ENCODE measurements around the gene MACF1. TPM values are rescaled to one million over a fixed set of nuclear protein-coding genes. Genes with fewer than 3 reads are reported as not detected.
"Not testable (repeated sequence)": the region's sequence is repeated elsewhere in the genome, so short reads cannot be mapped to it uniquely, and the experiment has no call there.

MACF1 gene
- total RNA-seq, 4 donors from 2014 or later = 187 to 436 (median 261) TPM

DNA sequence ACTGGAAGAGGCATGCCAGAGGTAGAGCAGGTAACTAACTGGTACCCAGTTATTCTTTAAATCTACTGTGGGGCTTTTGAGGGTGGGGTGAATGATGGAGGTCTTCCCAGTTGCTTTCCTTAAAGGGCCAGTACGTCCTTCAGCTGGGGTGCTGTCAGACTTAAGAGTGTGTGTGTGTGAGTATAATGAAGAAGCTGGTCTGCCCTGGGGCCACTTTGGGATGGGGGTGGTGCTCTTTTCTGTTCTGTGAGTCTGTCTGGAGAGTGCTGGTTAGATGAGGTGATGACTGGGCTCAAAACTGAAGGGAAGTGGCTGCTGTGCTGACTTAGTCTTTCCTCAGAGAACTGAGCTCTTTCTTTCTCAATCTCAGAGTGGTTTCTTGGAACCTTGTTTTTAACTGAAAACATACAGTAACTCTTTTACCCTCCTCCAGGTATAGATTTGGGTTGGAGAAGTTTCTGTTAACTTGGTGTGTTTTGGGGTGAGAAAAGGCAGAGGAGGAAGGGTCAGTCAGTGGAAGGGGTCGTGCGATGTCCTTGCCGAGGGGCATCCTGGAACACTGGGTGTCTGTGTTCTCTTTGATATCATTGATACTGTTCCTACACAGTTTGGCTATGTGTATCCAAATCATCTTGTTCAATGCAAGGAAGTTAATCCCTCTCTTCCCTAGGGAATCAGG, 746 bp downstream of the MACF1 start:
- Histone ChIP-seq H3K4me3 (peak overlapping the region; percentile 20 to 42 (median 34)), H3K4me1 (peaks cover 0 to 8% (median 2%) of the 10 kb centered on the region in 4 donors), H3K27ac (peak overlapping the region; percentile 71 to 95 (median 88)), H3K9me3 (no peaks in the 10 kb centered on the region), H3K27me3 (no peaks in the 10 kb centered on the region), H3K36me3 (no peaks in the 10 kb centered on the region)
- TF ChIP-seq CTCF (IDR thresholded peaks at IDR 0.05) (no peak), POLR2A (IDR thresholded peaks at IDR 0.05) (peak in 1 of 2 donors; percentile 14)
- DNase-seq = peak in 1 of 3 donors; percentile 68

DNA sequence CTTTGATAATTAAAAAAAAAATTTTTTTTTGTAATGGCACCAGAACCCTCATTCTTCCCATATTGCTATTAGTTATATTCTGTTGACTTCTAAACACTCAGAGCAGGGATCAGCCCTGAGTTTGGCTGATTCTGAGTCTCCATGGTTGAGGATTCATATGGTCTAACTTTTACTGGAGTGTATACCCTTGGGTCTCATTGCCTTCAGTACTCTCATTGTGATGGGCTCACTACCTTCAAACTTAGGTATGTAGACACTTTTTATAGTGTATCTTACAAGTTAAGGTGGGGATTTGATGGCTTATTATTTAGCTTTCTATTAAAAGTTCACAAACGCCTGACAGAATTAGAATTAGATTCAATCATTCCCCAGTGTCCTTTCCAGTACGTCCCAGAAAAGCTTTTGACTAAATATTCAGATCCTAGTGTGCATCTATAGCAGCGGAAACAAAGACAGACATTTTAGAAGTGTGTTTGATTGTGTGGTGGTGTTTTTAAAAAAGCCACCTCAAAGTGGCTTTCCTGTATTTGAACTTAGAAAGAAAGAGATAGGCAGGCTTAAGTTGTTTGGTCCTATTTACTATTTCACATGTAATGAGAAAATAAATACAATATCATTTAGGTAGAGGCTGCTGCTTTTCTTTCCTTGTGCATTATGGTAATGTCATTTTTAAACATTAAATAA, 1.4 kb downstream of the MACF1 start:
- Histone ChIP-seq H3K27me3 (no peaks in the 10 kb centered on the region), H3K9me3 (no peaks in the 10 kb centered on the region), H3K27ac (peak overlapping the region; percentile 71 to 95 (median 88)), H3K36me3 (no peaks in the 10 kb centered on the region), H3K4me3 (peak overlapping the region in 3 of 4 donors; percentile 20 to 42 (median 42)), H3K4me1 (peaks cover 0 to 8% (median 2%) of the 10 kb centered on the region in 4 donors)
- DNase-seq = no peak
- TF ChIP-seq CTCF (IDR thresholded peaks at IDR 0.05) (no peak), POLR2A (IDR thresholded peaks at IDR 0.05) (no peak)

DNA sequence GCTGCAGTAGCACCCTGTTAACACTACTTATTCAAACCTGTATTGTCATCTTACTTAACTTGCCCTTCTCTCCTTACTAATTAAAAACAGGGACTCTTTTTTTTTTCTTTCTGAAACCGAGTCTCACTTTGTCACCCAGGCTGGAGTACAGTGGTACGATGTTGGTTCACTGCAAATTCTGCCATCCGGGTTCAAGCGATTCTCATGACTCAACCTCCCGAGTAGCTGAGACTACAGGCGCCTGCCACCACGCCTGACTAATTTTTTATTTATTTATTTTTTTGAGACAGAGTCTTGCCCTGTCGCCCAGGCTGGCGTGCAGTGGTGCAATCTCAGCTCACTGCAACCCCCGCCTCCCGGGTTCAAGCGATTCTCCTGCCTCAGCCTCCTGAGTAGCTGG, 3.9 kb downstream of the MACF1 start:
- H3K4me1 ChIP-seq = peaks cover 0 to 11% (median 2%) of the 10 kb centered on the region in 4 donors
- not testable (repeated sequence) for H3K4me3 ChIP-seq, H3K9me3 ChIP-seq, H3K27ac ChIP-seq, DNase-seq, H3K36me3 ChIP-seq, H3K27me3 ChIP-seq

DNA sequence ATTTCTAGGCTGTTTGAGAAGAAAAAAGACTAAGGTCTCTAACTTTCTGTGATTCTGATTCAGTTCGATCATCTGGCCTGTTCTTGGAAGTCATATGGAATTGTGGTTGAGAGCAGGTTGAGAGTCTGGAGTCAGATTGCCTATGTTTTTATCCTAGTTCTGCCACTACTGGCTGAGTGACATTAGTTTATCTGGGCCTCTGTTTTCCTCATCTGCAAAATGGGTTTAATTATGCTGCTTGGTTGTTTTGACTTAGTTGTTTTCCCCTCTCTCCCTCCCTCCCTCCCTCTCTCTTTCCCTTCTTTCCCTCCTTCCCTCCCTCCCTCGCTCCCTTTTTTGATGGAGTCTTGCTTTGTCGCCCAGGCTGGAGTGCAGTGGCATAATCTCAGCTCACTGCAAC, 6.2 kb downstream of the MACF1 start:
- H3K4me1 ChIP-seq = peaks cover 0 to 26% (median 4%) of the 10 kb centered on the region in 4 donors

DNA sequence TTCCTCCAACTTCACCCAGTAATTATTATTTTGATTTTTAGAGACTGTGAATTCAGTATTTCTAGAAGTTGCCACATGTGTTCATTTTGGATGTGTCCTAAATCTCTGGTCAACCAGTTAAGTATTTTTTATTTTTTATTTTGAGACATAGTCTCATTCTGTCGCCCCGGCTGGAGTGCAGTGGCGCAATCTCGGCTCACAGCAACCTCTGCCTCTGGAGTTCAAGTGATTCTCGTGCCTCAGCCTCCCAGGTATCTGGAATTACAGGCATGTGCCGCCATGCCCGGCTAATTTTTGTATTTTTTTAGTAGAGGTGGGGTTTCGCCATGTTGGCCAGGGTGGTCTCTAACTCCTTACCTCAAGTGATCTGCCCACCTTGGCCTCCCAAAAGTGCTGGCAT, 8.0 kb downstream of the MACF1 start:
- no peak for DNase-seq
- peaks cover 0 to 35% (median 8%) of the 10 kb centered on the region in 4 donors for H3K4me1 ChIP-seq
- no peak overlapping the region for H3K27ac ChIP-seq
- TF ChIP-seq POLR2A (IDR thresholded peaks at IDR 0.05) = no peak
- TF ChIP-seq CTCF (IDR thresholded peaks at IDR 0.05) = no peak
- H3K4me3 ChIP-seq = no peak overlapping the region
- no peaks in the 10 kb centered on the region for H3K9me3 ChIP-seq
- H3K36me3 ChIP-seq = no peaks in the 10 kb centered on the region
- H3K27me3 ChIP-seq = no peaks in the 10 kb centered on the region

More for the DNA sequence above, 6.2 kb downstream of the MACF1 start:
- no peaks in the 10 kb centered on the region for H3K9me3 ChIP-seq
- DNase-seq = no peak
- no peaks in the 10 kb centered on the region for H3K36me3 ChIP-seq
- no peak for TF ChIP-seq CTCF (IDR thresholded peaks at IDR 0.05)
- TF ChIP-seq POLR2A (IDR thresholded peaks at IDR 0.05) = no peak
- no peak overlapping the region for H3K27ac ChIP-seq
- H3K4me3 ChIP-seq = no peak overlapping the region
- no peaks in the 10 kb centered on the region for H3K27me3 ChIP-seq

GRCh38 chr1:39213511-39214002, 9.1 kb downstream of the MACF1 start:
- H3K36me3 ChIP-seq = no peaks in the 10 kb centered on the region
- H3K9me3 ChIP-seq = no peaks in the 10 kb centered on the region
- peak overlapping the region in 3 of 4 donors; percentile 49 to 76 (median 52) for H3K27ac ChIP-seq
- H3K4me3 ChIP-seq = no peak overlapping the region
- H3K27me3 ChIP-seq = no peaks in the 10 kb centered on the region
- TF ChIP-seq POLR2A (IDR thresholded peaks at IDR 0.05) = no peak
- TF ChIP-seq CTCF (IDR thresholded peaks at IDR 0.05) = no peak
- DNase-seq = no peak
- H3K4me1 ChIP-seq = peaks cover 0 to 36% (median 8%) of the 10 kb centered on the region in 4 donors
